ENCODE data around the gene KCNK1.

Gene KCNK1

DNA sequence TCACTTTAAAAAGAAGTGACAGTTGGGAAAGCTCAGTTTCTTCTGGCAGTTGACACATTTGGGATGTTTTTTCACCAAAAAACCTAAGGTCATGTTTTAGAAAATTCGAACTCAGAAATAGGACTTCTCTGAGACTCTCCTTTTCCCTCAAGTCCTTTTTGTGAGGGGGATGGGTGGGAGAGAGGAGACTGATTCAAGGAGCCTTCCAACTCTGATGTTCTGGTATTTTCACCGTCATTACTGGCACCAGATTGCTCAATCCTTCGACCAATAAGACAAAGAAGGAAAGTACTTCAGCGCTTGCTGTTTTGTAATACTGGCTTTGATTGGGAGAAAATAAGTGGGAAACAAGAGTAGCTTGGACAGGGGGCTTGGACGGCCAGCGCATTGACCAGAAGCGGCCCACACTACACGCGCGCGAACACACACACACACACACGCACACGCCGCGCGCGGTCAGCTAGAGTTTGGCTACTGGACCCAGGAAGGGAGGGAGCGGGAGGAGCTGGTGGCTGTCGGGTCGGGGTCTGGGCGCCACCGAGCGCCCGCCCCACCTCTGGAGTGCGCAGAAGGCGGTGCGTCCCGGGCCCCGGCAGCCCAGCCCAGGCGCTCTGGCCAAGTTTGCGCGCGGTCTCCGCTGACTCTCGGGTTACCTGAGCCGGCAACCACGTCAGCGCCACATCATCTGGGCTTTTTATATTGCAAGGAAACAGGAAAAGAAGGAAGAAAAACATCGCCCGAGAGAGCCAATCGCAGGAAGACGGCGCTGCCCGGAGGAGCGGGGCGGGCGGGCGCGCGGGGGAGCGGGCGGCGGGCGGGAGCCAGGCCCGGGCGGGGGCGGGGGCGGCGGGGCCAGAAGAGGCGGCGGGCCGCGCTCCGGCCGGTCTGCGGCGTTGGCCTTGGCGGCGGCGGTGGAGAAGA, at the start of gene KCNK1:
KCNK1 (plus strand) TSS at position 855 of the 921 bp plus-strand sequence; CDS start at position 921, 66 bp downstream.
- peak; percentile 84 for DNase-seq

DNA sequence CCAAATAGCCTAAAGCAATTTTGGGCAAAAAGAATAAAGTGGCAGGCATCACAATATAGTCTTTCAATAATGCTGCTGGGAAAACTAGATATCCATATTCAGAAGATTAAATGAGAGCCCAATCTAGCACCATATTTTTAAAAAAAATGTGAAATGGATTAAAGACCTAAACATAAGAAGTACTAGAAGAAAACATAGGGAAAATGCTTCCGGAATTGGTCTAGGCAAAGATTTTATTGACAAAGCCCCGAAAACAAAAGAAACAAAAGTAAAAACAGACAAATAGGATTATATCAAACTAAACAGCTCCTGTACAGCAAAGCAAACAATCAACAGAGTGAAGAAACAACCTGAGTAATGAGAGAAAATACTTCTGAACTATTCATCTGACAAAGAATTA, 48.6 kb upstream of the KCNK1 start:
- no peak for DNase-seq

DNA sequence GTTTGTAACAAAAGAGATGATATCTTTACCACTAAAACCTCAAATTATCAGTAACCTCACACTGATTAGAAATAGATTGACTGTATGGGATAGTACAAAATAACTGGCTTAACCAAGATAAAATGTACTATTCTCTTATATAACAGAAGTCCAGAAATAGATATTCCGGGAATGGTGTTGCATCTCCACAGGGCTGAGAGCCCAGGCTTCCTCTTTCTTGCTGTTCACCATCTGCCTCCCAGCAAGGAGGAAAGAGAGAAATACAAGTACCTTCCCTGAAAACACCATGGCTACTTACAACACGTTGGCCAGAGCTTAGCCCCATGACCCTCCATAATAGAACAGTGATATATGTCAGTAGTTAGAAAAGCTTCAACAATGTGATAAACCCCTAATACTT, 47.0 kb upstream of the KCNK1 start:
- no peak for DNase-seq

DNA sequence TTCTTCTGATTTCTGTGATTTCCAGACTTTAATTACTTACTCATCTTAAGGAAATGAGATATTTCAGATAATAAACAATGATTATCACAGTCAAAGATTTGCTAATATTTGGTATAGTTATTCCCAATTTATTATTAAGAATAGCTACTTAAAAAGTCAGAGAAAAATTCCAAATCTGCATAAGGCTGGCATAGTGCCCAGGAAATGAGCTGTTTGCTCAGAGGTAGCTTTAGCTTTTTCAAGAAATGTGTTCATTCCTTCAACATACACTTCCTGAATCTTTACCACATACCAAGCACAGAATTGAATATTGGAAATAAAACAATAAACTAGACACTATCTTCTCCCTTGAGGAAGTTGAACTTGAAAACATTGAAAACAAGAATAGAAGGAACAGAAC, 44.3 kb upstream of the KCNK1 start:
- DNase-seq, result peak; percentile 45

DNA sequence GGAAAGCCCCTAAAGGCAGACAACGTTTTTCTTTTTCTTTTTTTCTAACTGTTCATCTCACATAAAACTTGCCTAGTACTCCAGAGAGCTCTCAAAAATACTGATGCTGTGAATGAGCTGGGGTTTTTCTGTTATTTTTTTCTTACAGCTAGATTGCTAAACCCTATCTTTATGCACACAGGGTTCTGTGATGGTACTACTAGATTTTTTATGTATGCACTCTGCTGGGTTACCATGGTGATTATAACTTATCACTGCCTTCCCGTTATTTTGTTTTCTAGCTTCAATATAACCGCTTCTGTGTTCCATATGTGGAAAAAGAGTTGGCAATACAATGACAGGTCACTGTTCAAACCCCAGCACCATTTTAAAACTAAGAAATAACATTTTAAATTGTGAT, 43.7 kb upstream of the KCNK1 start:
- no peak for DNase-seq

DNA sequence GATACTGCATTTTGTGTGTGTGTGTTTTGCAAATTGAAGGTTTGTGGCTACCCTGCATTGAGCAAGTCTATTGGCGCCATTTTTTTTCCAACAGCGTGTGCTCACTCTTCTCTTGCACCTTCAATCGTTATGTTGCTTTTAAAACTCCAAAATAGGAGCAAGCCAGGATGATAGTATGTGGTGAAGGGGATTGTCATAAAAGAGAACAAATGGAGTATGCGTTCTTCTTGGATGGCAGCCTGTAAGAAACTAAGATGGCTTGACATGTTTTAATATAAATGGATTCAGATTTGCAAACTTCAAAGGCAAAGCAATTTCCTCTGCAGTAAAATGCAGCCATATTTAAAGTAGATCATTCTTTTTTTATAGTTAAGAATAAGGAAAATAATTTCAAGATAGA, 43.2 kb upstream of the KCNK1 start:
- DNase-seq, result no peak

DNA sequence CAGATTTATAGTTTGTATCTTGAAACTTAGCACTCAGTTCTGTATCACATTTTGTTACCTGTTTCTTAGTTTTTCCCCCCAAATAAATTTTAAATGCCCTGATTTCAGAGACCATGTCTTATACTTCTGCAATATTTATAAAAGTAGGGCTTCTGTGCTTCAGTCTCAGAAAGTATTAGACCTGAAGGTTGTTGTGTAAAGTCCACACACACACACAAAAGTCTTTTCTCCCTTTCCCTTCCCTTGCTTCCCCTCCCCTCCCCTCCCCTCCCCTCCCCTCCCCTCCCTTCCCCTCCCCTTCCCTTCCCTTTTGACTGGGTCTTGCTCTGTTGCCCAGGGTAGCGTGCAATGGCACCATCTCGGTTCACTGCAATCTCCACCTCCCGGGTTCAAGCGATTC, 41.0 kb upstream of the KCNK1 start:
- DNase-seq, result no peak

DNA sequence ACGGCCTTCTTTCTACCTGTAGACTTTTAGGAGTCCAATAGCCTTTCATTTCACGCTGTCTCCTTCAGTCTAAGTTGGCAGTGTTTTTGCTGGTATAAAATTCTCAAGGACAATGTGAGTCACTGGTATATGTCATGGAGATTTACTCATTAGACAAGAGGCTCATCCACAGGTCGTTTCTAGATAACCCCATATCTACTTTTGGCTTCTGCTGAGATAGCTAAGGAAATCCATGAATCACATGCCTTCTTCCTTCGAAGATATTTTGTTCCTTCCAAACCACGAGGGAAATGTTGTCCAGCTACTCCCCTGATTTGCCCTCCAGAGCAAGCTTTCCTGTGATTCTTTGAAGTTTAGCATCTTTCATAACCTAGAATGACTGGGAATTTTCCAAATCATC, 38.5 kb upstream of the KCNK1 start:
- DNase-seq, result no peak

DNA sequence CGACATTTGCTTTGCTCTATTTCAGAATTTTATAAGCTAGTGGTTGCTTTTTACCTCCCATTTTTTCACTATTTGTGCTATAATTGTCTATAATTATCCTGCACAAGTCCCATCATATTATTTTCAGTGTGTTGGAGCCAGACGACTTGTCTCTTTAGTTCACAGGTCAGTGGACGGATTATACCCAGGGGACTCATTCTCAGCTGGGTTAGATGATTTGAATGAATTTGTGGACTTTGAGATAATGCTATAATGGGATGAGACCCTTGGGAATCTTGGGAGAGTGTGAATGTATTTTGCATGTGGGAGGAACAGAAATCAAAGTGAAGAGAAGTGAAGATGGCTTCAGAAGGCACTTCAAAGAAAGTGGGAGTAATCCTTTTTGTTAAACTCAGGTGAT, 31.5 kb upstream of the KCNK1 start:
- DNase-seq, result no peak

DNA sequence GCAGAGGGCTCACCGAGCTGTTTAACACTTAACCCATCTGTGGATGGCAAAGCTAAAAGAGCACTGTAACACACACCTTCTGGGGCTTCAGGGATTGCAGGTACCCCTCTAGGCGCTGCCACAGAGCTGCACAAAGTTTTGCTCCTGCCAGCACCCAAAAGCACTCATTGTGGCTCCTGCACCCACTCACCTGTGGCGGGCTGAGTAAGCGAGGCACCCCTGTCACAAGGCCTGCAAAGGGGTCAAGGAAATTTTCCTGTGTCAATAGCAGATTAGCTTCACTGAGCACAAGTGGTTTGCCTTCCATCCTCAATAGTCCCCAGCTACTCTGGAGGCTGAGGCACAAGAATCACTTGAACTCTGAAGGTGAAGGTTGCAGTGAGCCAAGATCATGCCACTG, 29.5 kb upstream of the KCNK1 start:
- no peak for DNase-seq

DNA sequence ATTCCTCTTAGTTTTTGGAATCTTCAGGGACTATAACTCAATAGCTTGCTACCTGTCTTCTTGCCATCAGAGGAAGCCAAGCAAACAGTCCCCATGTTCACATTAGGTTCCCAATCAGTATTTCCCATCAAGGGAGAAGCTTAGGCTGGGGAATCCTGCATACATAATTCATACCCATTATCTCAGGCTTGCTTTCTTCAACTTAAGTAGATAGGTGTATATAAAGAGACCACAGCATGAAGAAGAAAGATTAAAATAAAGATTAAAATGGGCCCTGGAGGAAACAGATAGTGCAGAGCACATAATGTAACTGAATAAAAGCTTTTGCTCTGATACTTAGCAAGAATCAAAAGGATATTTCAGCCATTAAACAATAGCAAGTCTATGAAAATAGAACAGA, 29.0 kb upstream of the KCNK1 start:
- DNase-seq, result no peak

DNA sequence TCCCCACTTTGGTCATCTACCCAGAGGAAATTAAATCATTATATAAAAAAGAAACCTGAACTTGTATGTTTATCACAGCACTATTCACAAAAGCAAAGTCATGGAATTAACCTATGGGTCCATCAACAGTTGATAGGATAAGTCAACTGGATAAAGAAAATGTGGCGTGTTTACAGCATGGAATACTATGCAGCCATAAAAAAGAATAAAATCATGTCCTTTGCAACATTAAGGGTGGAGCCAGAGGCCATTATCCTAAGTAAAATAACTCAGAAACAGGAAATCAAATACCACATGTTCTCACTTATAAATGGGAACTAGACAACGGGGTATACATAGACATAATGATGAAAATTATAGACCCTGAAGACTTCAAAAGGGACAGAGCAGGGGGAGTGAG, 27.6 kb upstream of the KCNK1 start:
- DNase-seq, result no peak

DNA sequence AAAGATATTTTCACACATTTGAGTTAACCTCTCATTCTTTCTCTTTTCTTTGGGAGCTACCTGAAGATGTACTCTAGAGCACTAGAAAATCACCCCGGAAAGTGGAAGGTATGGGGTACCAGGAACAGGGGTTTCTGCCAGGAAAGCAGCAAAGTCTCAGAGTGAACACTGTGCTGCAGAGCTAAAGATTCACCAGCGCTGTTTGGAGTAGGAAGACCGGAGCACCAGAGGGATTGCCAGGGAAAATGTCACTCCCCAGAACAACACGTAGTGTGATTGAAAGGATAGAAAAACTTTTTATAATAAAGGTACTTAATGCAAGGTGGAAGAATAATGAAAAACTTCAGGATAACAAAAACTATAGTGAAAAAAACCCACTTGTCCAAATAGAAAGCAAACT, 26.7 kb upstream of the KCNK1 start:
- no peak for DNase-seq

DNA sequence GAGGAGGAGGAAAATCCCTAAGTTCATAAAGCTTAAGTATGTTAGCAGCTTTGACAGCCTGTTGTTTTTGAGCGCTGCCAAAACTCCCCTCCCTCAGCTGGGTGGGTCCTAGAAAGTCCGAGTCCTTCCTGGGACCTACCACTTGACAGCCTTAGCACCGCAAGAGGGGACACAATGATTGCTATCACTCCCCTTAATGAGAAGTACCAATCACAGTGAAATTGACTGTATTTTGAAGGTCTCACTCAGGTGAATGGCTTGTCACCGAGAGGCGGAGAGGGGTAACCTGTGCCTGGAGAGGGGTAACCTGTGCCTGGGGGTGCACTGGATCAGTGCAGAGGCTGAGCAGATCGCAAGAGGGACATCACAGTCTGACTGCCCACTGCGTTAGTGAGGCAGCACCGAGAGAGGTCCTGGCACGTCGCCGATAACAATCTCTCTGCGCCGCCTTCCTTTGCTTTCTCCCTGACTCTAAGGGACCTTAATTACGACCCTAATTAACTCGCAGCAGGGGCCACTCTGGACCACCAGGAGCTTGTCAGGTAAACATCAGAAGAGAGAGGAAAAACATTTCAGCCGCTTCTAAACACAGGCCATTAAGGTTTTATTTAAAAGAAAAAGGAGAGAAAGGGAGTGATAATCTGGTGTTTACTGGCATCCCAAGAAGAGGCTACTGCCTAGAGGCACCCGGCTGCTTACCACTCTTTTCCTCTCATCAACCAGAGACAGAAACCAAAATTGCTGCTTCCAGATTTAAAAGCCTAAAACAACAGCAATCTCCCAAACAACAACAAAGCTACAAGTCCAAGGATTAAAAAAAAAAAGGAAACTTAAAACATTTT, 25.7 kb upstream of the KCNK1 start:
- DNase-seq, result no peak

DNA sequence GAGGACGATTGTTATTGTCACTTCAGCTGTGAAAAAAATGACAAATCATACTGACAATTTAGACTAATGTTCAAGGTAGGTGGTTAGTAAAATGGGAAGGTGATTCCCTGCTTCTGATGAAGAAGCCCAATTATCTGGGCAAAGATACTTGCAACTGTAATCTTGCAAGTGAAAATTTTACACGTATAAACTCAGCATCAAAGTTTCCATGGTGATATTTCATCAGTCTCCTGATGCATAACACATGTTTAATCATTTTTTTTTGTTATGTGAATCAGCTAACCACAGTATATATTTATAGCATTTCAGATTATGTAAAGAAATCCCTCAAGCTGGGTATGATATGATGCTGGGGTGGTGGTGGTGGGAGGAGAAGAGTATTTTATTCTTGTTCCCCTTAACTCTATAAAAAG, 16.4 kb upstream of the KCNK1 start:
- DNase-seq, result peak; percentile 71

DNA sequence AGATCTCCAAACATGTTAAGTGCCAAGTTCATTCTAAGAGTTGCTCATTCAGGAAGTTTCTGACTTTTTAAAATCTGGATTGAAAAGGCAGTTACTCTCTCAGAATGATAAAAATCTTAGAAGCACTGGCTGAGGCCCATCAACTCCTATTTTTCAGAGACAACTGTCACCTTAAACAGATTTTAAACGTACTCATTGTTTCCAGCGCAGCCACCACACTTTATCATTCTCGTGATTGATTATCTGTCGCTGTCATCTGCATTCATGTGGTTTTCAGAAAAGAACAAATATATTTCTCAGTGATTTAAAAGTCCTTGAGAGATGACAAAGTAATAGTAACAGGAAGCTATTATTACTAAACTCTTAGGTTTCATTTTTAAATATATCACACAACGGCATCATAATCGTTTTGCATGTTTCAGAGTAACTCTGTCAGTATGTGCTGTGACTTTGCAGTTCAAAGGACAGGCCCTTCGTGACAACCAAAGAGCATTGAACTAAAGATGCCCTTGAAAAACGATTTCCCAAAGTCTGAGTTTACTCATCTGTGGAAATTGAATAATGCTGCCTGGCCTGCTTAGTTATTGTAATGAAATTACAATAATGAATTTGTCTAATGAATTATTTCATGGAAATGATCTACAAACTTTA, 14.9 kb upstream of the KCNK1 start:
- DNase-seq, result peak; percentile 74

DNA sequence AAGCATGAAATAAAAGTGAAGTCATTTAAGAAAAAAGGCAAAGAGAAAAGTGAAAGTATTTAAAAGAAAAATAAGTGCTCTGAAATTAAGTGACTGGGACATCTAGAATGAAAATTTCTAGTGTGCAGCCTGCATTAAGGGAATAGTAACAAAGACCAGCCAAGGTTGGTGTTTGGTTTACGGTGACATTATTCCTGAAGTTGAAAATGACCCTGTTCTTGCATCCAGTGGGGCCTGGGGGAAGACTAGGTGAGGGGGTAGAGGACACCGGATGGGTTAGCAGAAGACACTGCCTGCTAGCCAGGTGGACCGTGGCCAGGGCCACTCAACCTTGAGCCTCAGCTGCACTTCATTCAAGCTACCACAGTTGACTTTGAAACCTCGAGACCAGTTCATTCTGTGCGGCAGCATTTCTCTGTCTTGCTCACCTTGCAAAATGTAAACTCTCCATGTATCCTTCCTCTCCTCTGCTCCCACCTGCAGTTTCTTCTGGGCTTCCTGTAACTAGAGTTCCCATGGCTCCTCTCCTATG, 14.3 kb upstream of the KCNK1 start:
- DNase-seq, result no peak

DNA sequence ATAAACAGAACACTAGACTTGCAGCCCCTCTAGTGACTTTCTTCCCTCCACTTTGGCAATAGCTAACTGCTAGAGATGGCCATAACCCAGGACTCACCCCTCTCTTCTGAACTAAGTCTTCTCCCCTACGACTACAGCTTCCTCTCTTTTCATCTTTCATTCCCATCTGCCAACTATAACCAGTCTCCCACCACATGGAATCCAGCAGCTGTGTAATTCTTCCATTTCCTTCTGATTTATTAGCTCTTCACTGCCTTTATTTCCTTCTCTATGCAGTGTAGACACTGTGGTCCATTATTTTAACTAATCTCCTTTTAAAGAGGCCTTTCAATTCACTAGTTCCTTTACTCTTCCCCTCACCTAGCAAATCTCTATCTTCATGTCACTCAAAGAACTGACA, 13.4 kb upstream of the KCNK1 start:
- no peak for DNase-seq

DNA sequence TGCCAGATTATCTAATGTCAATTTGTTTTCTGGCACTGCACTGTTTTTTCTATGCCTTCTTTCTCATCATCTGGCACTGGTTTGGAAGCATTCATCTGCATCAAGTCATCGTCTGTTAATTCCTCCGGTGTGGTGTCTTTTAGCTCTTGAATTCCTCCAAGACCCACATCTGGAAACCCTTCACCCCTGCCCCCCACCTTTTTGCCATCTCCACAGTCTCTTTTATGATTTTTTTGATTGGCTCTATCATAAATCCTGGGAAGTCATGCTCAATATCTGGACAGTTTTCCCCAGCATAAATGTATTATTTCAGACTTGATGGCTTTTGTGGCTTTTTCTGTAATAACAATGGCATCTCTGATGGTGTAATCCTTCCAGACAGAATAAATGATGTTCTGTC, 10.4 kb upstream of the KCNK1 start:
- DNase-seq, result peak; percentile 67

DNA sequence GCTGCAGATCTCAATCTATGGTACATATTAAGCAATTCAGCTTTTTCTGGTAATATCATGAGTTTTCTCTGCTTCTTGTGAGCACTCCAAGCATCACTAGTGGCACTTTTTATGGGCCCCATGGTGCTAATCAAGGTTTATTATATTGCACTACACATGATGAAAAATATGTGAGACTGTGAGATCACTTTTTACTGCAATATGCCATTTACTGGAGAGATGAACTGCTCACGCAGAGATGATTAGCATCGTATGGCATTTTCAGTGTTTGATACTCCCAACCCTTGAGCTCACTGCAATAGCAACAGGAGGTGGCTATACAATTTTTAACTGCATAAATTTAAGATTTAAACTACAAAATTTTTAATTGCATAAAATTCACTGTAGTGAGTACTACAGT, 8.7 kb upstream of the KCNK1 start:
- no peak for DNase-seq

DNA sequence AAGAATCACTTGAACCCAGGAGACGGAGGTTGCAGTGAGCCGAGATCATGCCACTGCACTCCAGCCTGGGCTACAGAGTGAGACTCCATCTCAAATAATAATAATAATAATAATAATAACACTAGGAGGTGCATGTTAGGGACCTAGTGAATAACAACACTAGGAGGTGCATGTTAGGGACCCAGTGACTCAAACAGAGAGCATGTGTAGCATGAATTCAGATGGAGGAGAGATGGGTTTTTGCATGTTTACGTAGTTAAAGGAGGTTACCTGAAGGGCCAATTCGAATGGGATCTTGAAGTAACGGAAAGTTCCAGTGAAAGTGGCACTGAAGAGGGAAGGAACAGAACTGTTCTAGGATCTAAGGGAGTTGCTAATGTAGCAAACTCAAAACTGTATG, 7.1 kb upstream of the KCNK1 start:
- no peak for DNase-seq

DNA sequence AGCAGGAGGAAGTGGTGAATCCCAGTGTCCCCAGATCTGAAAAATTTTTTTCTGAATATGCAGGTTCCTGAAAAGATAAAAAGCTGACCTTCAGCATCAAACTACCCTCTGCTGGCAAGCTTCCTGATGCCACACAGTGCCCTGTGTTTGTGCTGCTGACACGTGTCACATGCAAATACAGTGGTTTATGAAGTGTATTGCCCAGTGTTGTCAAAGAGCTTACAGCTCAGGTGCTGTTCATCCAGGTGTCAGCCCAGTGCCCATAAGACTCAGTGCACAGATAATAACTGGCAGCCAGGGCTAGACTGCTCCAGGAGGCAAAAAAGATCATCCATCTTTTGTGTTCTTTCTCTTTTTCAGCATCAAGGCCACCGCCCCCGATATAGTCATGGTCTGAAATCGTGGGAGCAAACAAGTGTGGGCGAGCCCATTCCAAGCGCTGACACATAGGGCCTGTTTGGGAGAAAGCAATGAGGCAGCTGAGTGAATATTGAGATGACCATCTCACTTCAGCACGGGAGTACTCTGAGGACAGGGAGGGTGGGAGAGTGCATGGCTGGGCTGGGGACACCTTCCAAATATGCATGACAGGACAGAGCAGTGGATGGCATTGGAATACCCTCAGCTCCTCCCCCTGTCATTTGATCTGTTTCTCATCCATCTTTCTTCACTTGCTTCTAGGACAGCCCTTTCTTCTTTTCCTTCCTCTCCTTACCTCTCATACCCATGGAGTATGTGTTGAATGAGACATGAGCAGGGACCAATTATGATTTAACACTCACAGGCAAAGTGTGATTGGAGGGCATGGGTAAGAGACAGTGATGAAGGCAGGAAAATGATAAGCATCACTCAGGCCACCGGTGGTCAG, 6.4 kb upstream of the KCNK1 start:
- peak; percentile 16 for DNase-seq

All from fibroblast of skin of right biceps (primary cell).